Activated naive CD4-positive, alpha-beta T cell treated with anti-CD3 and anti-CD28 coated beads for 36 hours (primary cell): ENCODE measurements around the gene MYD88. TPM values are rescaled to one million over a fixed set of nuclear protein-coding genes. Genes with fewer than 3 reads are reported as not detected.

ENCODE experiments used
- CTCF ChIA-PET: fragments of 350-600 bp; sonication (Branson Sonifier 250); formaldehyde crosslinking; loops from one replicate; lab custom pipeline; 2021; ENCODE audit warnings: antibody characterized with exemption; lab: Charles Lee
- DNase-seq: peaks from one replicate; pipeline ENCODE4 v3.0.0-alpha.2; 2020
- H3K27ac Mint-ChIP-seq: one replicate; pipeline ENCODE4 v1.8.0; 2021; ENCODE audit warnings: mild to moderate bottlenecking, mixed read lengths
- H3K27me3 Mint-ChIP-seq: one replicate; pipeline ENCODE4 v1.8.0; 2021; ENCODE audit warnings: low read depth, mixed read lengths
- H3K36me3 Mint-ChIP-seq: one replicate; pipeline ENCODE4 v1.8.0; 2021; ENCODE audit warnings: low read depth, mixed read lengths
- H3K4me1 Mint-ChIP-seq: one replicate; pipeline ENCODE4 v1.8.0; 2021; ENCODE audit warnings: low read depth, mixed read lengths
- H3K4me3 Mint-ChIP-seq: one replicate; pipeline ENCODE4 v1.8.0; 2021; ENCODE audit warnings: mild to moderate bottlenecking, moderate library complexity, mixed read lengths
- H3K9me3 Mint-ChIP-seq: one replicate; pipeline ENCODE4 v1.8.0; 2021; ENCODE audit warnings: mixed read lengths
- intact Hi-C: fragments of 100-400 bp; cut with micrococcal nuclease; formaldehyde crosslinking; loops from one replicate; pipeline ENCODE4 v1.15.1; 2023
- total RNA-seq, 2 experiments: library from RNA; stranded (reverse); gene quantifications; one replicate each; pipeline ENCODE4 v1.2.3, GENCODE V29; 2021

The MYD88 gene
- total RNA-seq, 2 experiments from 2014 or later, result 16.6 to 19.3 TPM

DNA sequence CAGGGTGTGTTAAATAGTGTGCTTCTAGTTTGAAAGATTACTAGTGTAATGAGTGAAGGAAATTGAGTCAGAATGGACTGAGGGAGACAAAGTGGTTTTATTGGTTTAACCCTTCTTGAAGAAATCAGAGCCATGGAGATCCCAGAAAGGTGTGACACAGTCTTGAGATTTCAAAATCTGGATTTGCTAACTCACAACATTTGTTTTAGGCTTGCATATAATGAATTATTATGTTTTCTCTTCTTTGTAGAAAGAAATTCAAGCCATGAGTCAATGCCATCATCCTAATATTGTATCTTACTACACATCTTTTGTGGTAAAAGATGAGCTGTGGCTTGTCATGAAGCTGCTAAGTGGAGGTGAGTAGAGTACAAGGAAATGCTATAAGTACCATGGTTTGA is 52.0 kb downstream of the MYD88 start:
- Mint-ChIP-seq H3K27ac (no peak overlapping the region), H3K9me3 (peaks cover 4% of the 10 kb centered on the region), H3K36me3 (peaks cover 25% of the 10 kb centered on the region), H3K27me3 (no peaks in the 10 kb centered on the region), H3K4me3 (no peak overlapping the region), H3K4me1 (peaks cover 2% of the 10 kb centered on the region)
- CTCF ChIA-PET, result interaction anchor here (0.6 to 1.3 kb wide), 2 partner anchors 36 to 108 kb away, joined by 3 to 4 read pairs; no protein-coding TSS in a partner anchor
- DNase-seq, result no peak
- intact Hi-C loops, result loop anchor here (2.0 kb wide), 1 partner anchor 16 kb away; no protein-coding TSS in a partner anchor

Other genes starting within 250 kb of the MYD88 start
- 10 to 100 TPM; 13.7 to 14.2 TPM for gene VILL, start 147.9 kb upstream of the MYD88 start, total RNA-seq
- 10 to 100 TPM; 10.6 to 10.8 TPM for gene PLCD1, start 109.0 kb upstream of the MYD88 start, total RNA-seq
- gene DLEC1, start 99.5 kb upstream of the MYD88 start, total RNA-seq, result under 1 TPM; 0.17 to 0.19 TPM
- 10 to 100 TPM; 57.5 to 58.7 TPM for gene ACAA1, start 1.5 kb upstream of the MYD88 start, total RNA-seq
- gene OXSR1, start 26.9 kb downstream of the MYD88 start, total RNA-seq, result 10 to 100 TPM; 33.8 to 35.0 TPM
- gene SLC22A13, start 127.2 kb downstream of the MYD88 start, total RNA-seq, result not detected
- not detected for gene SLC22A14, start 143.6 kb downstream of the MYD88 start, total RNA-seq
- 1 to 10 TPM; 2.5 to 2.8 TPM for gene XYLB, start 208.1 kb downstream of the MYD88 start, total RNA-seq